ENCODE results near the gene NEXMIF.
"Not testable (repeated sequence)": the region's sequence is repeated elsewhere in the genome, so short reads cannot be mapped to it uniquely, and the experiment has no call there.

Gene NEXMIF

GRCh38 chrX:74925225-74926088 is at the start of gene NEXMIF:
NEXMIF (minus strand) TSS chrX:74925452.
- Histone ChIP-seq H3K27me3 (ENCODE audit: control insufficient read depth in 1 of 2, insufficient read depth in 2 of 2, low read length in 2 of 2) (no peaks in the 10 kb centered on the region), H3K9me3 (ENCODE audit: low read length) (no peaks in the 10 kb centered on the region), H3K4me3 (ENCODE audit: low read depth in 1 of 2, low read length in 2 of 2) (peak within 1 kb of the TSS; percentile 17 to 50), H3K27ac (ENCODE audit: low read depth, low read length) (peak within 1 kb of the TSS; percentile 27), H3K9ac (ENCODE audit: low read length) (no peak within 1 kb of the TSS), H3K36me3 (ENCODE audit: insufficient read depth, low read length) (no peaks in the 10 kb centered on the region), H3K4me1 (ENCODE audit: insufficient read depth, low read length) (no peaks in the 10 kb centered on the region)

GRCh38 chrX:74961962-74962361 is 36.7 kb upstream of the NEXMIF start:
- not testable (repeated sequence) for H3K27ac ChIP-seq (ENCODE audit: low read depth, low read length); H3K36me3 ChIP-seq (ENCODE audit: insufficient read depth, low read length); H3K9ac ChIP-seq (ENCODE audit: low read length); H3K9me3 ChIP-seq (ENCODE audit: low read length); H3K27me3 ChIP-seq (ENCODE audit: control insufficient read depth in 1 of 2, insufficient read depth in 2 of 2, low read length in 2 of 2); H3K4me3 ChIP-seq (ENCODE audit: low read depth in 1 of 2, low read length in 2 of 2); H3K4me1 ChIP-seq (ENCODE audit: insufficient read depth, low read length)

- Histone ChIP-seq H3K36me3 (ENCODE audit: insufficient read depth, low read length) (no peaks in the 10 kb centered on the region), H3K9me3 (ENCODE audit: low read length) (no peaks in the 10 kb centered on the region), H3K9ac (ENCODE audit: low read length) (no peak overlapping the region), H3K27me3 (ENCODE audit: control insufficient read depth in 1 of 2, insufficient read depth in 2 of 2, low read length in 2 of 2) (no peaks in the 10 kb centered on the region), H3K4me1 (ENCODE audit: insufficient read depth, low read length) (no peaks in the 10 kb centered on the region), H3K27ac (ENCODE audit: low read depth, low read length) (no peak overlapping the region), H3K4me3 (ENCODE audit: low read depth in 1 of 2, low read length in 2 of 2) (no peak overlapping the region)
Measured at GRCh38 chrX:74949717-74950116, 24.5 kb upstream of the NEXMIF start.

GRCh38 chrX:74940414-74940813 is 15.2 kb upstream of the NEXMIF start:
- Histone ChIP-seq H3K27me3 (ENCODE audit: control insufficient read depth in 1 of 2, insufficient read depth in 2 of 2, low read length in 2 of 2) (no peaks in the 10 kb centered on the region), H3K9me3 (ENCODE audit: low read length) (peaks cover 4% of the 10 kb centered on the region), H3K4me3 (ENCODE audit: low read depth in 1 of 2, low read length in 2 of 2) (no peak overlapping the region), H3K27ac (ENCODE audit: low read depth, low read length) (no peak overlapping the region), H3K9ac (ENCODE audit: low read length) (no peak overlapping the region), H3K4me1 (ENCODE audit: insufficient read depth, low read length) (no peaks in the 10 kb centered on the region), H3K36me3 (ENCODE audit: insufficient read depth, low read length) (no peaks in the 10 kb centered on the region)

GRCh38 chrX:74931214-74931613 is 6.0 kb upstream of the NEXMIF start:
- H3K4me1 ChIP-seq (ENCODE audit: insufficient read depth, low read length) = no peaks in the 10 kb centered on the region

GRCh38 chrX:74924449-74925224 is 615 bp downstream of the NEXMIF start:
- Histone ChIP-seq H3K27me3 (ENCODE audit: control insufficient read depth in 1 of 2, insufficient read depth in 2 of 2, low read length in 2 of 2) (no peaks in the 10 kb centered on the region), H3K36me3 (ENCODE audit: insufficient read depth, low read length) (no peaks in the 10 kb centered on the region), H3K9ac (ENCODE audit: low read length) (no peak overlapping the region), H3K27ac (ENCODE audit: low read depth, low read length) (peak overlapping the region; percentile 27), H3K9me3 (ENCODE audit: low read length) (no peaks in the 10 kb centered on the region), H3K4me3 (ENCODE audit: low read depth in 1 of 2, low read length in 2 of 2) (peak overlapping the region; percentile 17 to 50), H3K4me1 (ENCODE audit: insufficient read depth, low read length) (no peaks in the 10 kb centered on the region)

More at GRCh38 chrX:74931214-74931613, 6.0 kb upstream of the NEXMIF start:
- Histone ChIP-seq H3K4me3 (ENCODE audit: low read depth in 1 of 2, low read length in 2 of 2) (no peak overlapping the region), H3K27me3 (ENCODE audit: control insufficient read depth in 1 of 2, insufficient read depth in 2 of 2, low read length in 2 of 2) (no peaks in the 10 kb centered on the region), H3K9ac (ENCODE audit: low read length) (no peak overlapping the region), H3K36me3 (ENCODE audit: insufficient read depth, low read length) (no peaks in the 10 kb centered on the region), H3K27ac (ENCODE audit: low read depth, low read length) (no peak overlapping the region), H3K9me3 (ENCODE audit: low read length) (no peaks in the 10 kb centered on the region)

GRCh38 chrX:74923942-74924448 is 1.3 kb downstream of the NEXMIF start:
- Histone ChIP-seq H3K4me1 (ENCODE audit: insufficient read depth, low read length) (no peaks in the 10 kb centered on the region), H3K9ac (ENCODE audit: low read length) (no peak overlapping the region), H3K27me3 (ENCODE audit: control insufficient read depth in 1 of 2, insufficient read depth in 2 of 2, low read length in 2 of 2) (no peaks in the 10 kb centered on the region), H3K27ac (ENCODE audit: low read depth, low read length) (peak overlapping the region; percentile 27), H3K9me3 (ENCODE audit: low read length) (no peaks in the 10 kb centered on the region), H3K4me3 (ENCODE audit: low read depth in 1 of 2, low read length in 2 of 2) (peak overlapping the region; percentile 17 to 50), H3K36me3 (ENCODE audit: insufficient read depth, low read length) (no peaks in the 10 kb centered on the region)

- Histone ChIP-seq H3K27me3 (ENCODE audit: control insufficient read depth in 1 of 2, insufficient read depth in 2 of 2, low read length in 2 of 2) (no peaks in the 10 kb centered on the region), H3K36me3 (ENCODE audit: insufficient read depth, low read length) (no peaks in the 10 kb centered on the region), H3K4me3 (ENCODE audit: low read depth in 1 of 2, low read length in 2 of 2) (no peak overlapping the region), H3K27ac (ENCODE audit: low read depth, low read length) (no peak overlapping the region), H3K9ac (ENCODE audit: low read length) (no peak overlapping the region), H3K4me1 (ENCODE audit: insufficient read depth, low read length) (no peaks in the 10 kb centered on the region), H3K9me3 (ENCODE audit: low read length) (no peaks in the 10 kb centered on the region)
Measured at GRCh38 chrX:74922922-74923543, 2.2 kb downstream of the NEXMIF start.

- Histone ChIP-seq H3K27ac (ENCODE audit: low read depth, low read length) (no peak overlapping the region), H3K9me3 (ENCODE audit: low read length) (no peaks in the 10 kb centered on the region), H3K27me3 (ENCODE audit: control insufficient read depth in 1 of 2, insufficient read depth in 2 of 2, low read length in 2 of 2) (no peaks in the 10 kb centered on the region), H3K4me1 (ENCODE audit: insufficient read depth, low read length) (peaks cover 11% of the 10 kb centered on the region), H3K9ac (ENCODE audit: low read length) (no peak overlapping the region), H3K36me3 (ENCODE audit: insufficient read depth, low read length) (no peaks in the 10 kb centered on the region), H3K4me3 (ENCODE audit: low read depth in 1 of 2, low read length in 2 of 2) (no peak overlapping the region)
Measured at GRCh38 chrX:74911494-74911893, 13.8 kb downstream of the NEXMIF start.

- H3K4me1 ChIP-seq (ENCODE audit: insufficient read depth, low read length) = peaks cover 13% of the 10 kb centered on the region
- peak overlapping the region; percentile 32 for H3K27ac ChIP-seq (ENCODE audit: low read depth, low read length)
- no peaks in the 10 kb centered on the region for H3K36me3 ChIP-seq (ENCODE audit: insufficient read depth, low read length)
- no peaks in the 10 kb centered on the region for H3K27me3 ChIP-seq (ENCODE audit: control insufficient read depth in 1 of 2, insufficient read depth in 2 of 2, low read length in 2 of 2)
- no peak overlapping the region for H3K4me3 ChIP-seq (ENCODE audit: low read depth in 1 of 2, low read length in 2 of 2)
- H3K9ac ChIP-seq (ENCODE audit: low read length) = no peak overlapping the region
- no peaks in the 10 kb centered on the region for H3K9me3 ChIP-seq (ENCODE audit: low read length)
Measured at GRCh38 chrX:74906417-74906816, 18.8 kb downstream of the NEXMIF start.

- H3K9ac ChIP-seq (ENCODE audit: low read length) = no peak overlapping the region
- no peaks in the 10 kb centered on the region for H3K36me3 ChIP-seq (ENCODE audit: insufficient read depth, low read length)
- no peak overlapping the region for H3K4me3 ChIP-seq (ENCODE audit: low read depth in 1 of 2, low read length in 2 of 2)
- H3K4me1 ChIP-seq (ENCODE audit: insufficient read depth, low read length) = peaks cover 9% of the 10 kb centered on the region
- no peak overlapping the region for H3K27ac ChIP-seq (ENCODE audit: low read depth, low read length)
- no peaks in the 10 kb centered on the region for H3K27me3 ChIP-seq (ENCODE audit: control insufficient read depth in 1 of 2, insufficient read depth in 2 of 2, low read length in 2 of 2)
- no peaks in the 10 kb centered on the region for H3K9me3 ChIP-seq (ENCODE audit: low read length)
Measured at GRCh38 chrX:74902806-74903205, 22.4 kb downstream of the NEXMIF start.

All from muscle layer of colon (tissue), 2 donors.